Peyer's patch (tissue), 4 donors: Measurements from ENCODE around the gene NIN.

ENCODE experiments used
- CTCF ChIP-seq, 6 experiments: fragments of 450-650 bp in 4 of 6; fragments of 200-600 bp in 2 of 6; sonication (generic) in 1 of 6; IDR thresholded peaks; one replicate each; pipeline ENCODE4 v1.5.1; 2017 to 2019; ENCODE audit warnings: antibody characterized with exemption in 6 of 6, mild to moderate bottlenecking in 3 of 6, moderate library complexity in 1 of 6
- POLR2A ChIP-seq, 2 donors: fragments of 450-650 bp; IDR thresholded peaks; one replicate each; pipeline ENCODE4 v1.5.1; 2017; ENCODE audit warnings: antibody characterized with exemption in 2 of 2, mild to moderate bottlenecking in 2 of 2, moderate library complexity in 2 of 2

GRCh38 chr14:50859296-50859624, 28.3 kb upstream of the NIN start:
- TF ChIP-seq CTCF (IDR thresholded peaks at IDR 0.05) (no peak), POLR2A (IDR thresholded peaks at IDR 0.05) (no peak)
